HG03565 (cell line): Measurements from ENCODE around the gene ZNF462.

Experiments used
- ATAC-seq: cut with Tn5 transposase; IDR thresholded peaks from one replicate; pipeline ENCODE4 v1.9.1; 2021; ENCODE audit warnings: mild to moderate bottlenecking, moderate library complexity; ENCODE audit not compliant: unreplicated experiment

ZNF462 gene

GRCh38 chr9:107049046-107049802, 186.3 kb downstream of the ZNF462 start:
- ATAC-seq = no peak

- ATAC-seq = no peak
These were observed 186.8 kb downstream of the ZNF462 start for GRCh38 chr9:107049803-107050184.

DNA sequence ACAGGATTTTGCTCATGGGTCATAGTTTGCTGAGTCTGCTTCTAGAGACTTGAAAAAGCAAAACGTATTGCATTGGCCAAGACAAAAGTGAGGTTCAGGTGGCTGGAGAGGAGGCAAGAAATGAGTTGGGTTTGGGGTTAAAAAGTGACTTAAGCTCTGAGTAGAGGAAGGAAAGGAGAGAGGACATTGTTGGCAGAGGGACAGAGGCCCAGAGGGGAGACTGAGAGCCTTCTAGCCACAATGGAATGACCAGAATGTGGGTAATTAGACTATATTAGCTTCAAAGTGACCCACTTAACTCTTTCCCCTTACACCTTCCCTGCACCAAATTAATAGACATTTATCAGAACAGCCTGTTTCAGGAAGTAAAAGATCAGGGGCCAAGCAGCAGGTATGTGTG, 188.4 kb downstream of the ZNF462 start:
- no peak for ATAC-seq

DNA sequence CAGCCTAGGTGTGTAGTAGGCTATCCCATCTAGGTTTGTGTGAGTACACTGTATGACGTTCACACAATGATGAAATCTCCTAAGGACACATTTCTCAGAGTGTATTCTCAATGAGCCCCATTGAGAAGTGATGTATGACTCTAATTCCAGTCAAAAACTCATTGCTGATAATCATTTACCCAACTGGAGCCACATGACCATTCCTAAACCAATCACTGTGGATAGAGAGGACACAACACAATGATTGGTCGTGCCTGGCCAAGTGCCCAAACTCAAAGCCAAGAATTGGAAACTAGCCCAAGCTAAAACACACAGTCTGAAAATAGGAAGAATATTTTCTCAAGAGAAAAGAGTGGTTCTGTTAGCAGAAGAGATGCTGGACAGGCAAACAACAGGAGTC, 191.2 kb downstream of the ZNF462 start:
- ATAC-seq = no peak

- no peak for ATAC-seq
These were observed 196.3 kb downstream of the ZNF462 start for GRCh38 chr9:107059220-107059619.

GRCh38 chr9:107060062-107060461, 197.1 kb downstream of the ZNF462 start:
- ATAC-seq = no peak
